Fibroblast of lung (primary cell): ENCODE data around the gene TMEM170A.

ENCODE experiments used
- EZH2 ChIP-seq: IDR thresholded peaks from 2 replicates; pipeline ENCODE4 v1.5.1; 2012; ENCODE audit warnings: low read length, control low read depth, mild to moderate bottlenecking; ENCODE audit errors: missing control alignments
- TF ChIP-seq, protein P1 (sequence below), 2 donors: IDR thresholded peaks in 1 of 2; conservative IDR thresholded peaks in 1 of 2; 1 replicate in 1 of 2; 2 replicates in 1 of 2; pipeline ENCODE4 v1.5.1; 2011 to 2012; ENCODE audit warnings: low read length in 2 of 2, control low read depth in 1 of 2, inconsistent platforms in 1 of 2, low read depth in 1 of 2, mild to moderate bottlenecking in 1 of 2

DNA sequence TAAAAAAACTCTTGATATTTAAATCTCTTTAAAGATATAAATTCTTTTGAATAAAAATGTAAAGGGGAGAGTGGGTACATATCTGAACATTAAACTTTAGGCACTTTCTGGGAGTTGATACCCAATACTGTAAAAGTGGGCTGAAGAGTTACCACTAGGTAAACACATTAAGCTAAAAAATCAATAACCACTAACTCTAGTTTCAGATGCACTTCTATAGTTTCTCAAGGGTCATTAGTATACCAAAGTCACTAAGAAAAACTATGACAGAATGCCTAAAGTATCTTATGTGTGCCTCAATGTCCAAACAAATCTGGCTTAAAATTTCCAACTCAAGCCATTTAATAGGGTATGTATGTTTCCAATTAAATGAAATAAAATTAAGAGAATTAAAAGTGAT is 18.1 kb downstream of the TMEM170A start:
- TF ChIP-seq, protein P1, sequence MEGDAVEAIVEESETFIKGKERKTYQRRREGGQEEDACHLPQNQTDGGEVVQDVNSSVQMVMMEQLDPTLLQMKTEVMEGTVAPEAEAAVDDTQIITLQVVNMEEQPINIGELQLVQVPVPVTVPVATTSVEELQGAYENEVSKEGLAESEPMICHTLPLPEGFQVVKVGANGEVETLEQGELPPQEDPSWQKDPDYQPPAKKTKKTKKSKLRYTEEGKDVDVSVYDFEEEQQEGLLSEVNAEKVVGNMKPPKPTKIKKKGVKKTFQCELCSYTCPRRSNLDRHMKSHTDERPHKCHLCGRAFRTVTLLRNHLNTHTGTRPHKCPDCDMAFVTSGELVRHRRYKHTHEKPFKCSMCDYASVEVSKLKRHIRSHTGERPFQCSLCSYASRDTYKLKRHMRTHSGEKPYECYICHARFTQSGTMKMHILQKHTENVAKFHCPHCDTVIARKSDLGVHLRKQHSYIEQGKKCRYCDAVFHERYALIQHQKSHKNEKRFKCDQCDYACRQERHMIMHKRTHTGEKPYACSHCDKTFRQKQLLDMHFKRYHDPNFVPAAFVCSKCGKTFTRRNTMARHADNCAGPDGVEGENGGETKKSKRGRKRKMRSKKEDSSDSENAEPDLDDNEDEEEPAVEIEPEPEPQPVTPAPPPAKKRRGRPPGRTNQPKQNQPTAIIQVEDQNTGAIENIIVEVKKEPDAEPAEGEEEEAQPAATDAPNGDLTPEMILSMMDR (conservative IDR thresholded peaks at IDR 0.05 in 1 of 2, IDR thresholded peaks at IDR 0.05 in 1 of 2; ENCODE audit: low read depth in 1 of 2, low read length in 2 of 2), result no peak
- no peak for TF ChIP-seq EZH2
